ENCODE results near the gene SDF4.

DNA sequence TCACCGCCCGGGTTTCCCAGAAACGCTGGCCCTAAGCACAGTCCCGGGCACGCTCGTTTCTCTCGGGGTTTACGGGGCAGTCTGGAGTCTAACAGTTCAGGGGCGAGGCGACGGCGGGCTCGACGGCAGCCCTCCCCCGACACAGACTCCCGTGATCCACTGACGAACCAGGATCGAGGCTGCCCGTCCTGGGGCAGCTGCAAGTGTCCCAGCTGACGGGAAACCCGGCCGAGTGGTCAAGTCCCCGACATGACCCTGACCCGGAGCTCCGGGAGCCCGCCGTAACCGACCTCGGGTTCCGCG lies 41.4 kb upstream of the SDF4 start:
- TF ChIP-seq, protein P1, sequence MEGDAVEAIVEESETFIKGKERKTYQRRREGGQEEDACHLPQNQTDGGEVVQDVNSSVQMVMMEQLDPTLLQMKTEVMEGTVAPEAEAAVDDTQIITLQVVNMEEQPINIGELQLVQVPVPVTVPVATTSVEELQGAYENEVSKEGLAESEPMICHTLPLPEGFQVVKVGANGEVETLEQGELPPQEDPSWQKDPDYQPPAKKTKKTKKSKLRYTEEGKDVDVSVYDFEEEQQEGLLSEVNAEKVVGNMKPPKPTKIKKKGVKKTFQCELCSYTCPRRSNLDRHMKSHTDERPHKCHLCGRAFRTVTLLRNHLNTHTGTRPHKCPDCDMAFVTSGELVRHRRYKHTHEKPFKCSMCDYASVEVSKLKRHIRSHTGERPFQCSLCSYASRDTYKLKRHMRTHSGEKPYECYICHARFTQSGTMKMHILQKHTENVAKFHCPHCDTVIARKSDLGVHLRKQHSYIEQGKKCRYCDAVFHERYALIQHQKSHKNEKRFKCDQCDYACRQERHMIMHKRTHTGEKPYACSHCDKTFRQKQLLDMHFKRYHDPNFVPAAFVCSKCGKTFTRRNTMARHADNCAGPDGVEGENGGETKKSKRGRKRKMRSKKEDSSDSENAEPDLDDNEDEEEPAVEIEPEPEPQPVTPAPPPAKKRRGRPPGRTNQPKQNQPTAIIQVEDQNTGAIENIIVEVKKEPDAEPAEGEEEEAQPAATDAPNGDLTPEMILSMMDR (IDR thresholded peaks at IDR 0.05; ENCODE audit: low read depth, low read length) = no peak
- TF ChIP-seq EZH2phosphoT487 (IDR thresholded peaks at IDR 0.05; ENCODE audit: low read depth) = no peak

All from OCI-LY3 (cell line).